GM23338 (cell line): Measurements from ENCODE around the gene FAM20C. TPM values are rescaled to one million over a fixed set of nuclear protein-coding genes. Genes with fewer than 3 reads are reported as not detected.

Experiments used
- ATAC-seq: fragments of 200-7000 bp; cut with Tn5 transposase; 3 replicates; pipeline ENCODE4 v1.9.1; 2020
- DNase-seq: peaks from one replicate; pipeline ENCODE4 v3.0.0-alpha.2; 2015; ENCODE audit warnings: low spot score
- H2AFZ ChIP-seq: fragments of 200-600 bp; sonication (generic); 2 replicates; pipeline ENCODE4 v1.8.0; 2016; ENCODE audit warnings: antibody characterized with exemption, mild to moderate bottlenecking, moderate library complexity
- H3F3A ChIP-seq: fragments of 200-600 bp; sonication (generic); replicated peaks from 2 replicates; pipeline ENCODE4 v1.8.0; 2017; ENCODE audit warnings: antibody characterized with exemption, mixed run types, low read depth
- H3K27ac ChIP-seq: fragments of 200-600 bp; sonication (generic); 2 replicates; pipeline ENCODE4 v1.6.1; 2016; ENCODE audit warnings: low read depth
- H3K27me3 ChIP-seq: fragments of 200-600 bp; sonication (generic); 2 replicates; pipeline ENCODE4 v1.8.0; 2016; ENCODE audit warnings: mild to moderate bottlenecking, mixed run types, moderate library complexity; ENCODE audit not compliant: insufficient read depth
- H3K36me3 ChIP-seq: fragments of 200-600 bp; sonication (generic); 2 replicates; pipeline ENCODE4 v1.8.0; 2016; ENCODE audit warnings: mild to moderate bottlenecking; ENCODE audit not compliant: insufficient read depth
- H3K4me1 ChIP-seq: fragments of 200-600 bp; sonication (generic); 2 replicates; pipeline ENCODE4 v1.8.0; 2016; ENCODE audit warnings: mild to moderate bottlenecking, moderate library complexity; ENCODE audit not compliant: insufficient read depth
- H3K4me2 ChIP-seq: fragments of 200-600 bp; sonication (generic); 2 replicates; pipeline ENCODE4 v1.7.1; 2017; ENCODE audit warnings: mixed run types
- H3K4me3 ChIP-seq: fragments of 200-600 bp; sonication (generic); 2 replicates; pipeline ENCODE4 v1.6.1; 2016; ENCODE audit warnings: mixed run types
- H3K79me2 ChIP-seq: fragments of 200-600 bp; sonication (generic); replicated peaks from 2 replicates; pipeline ENCODE4 v1.8.0; 2017; ENCODE audit warnings: mild to moderate bottlenecking; ENCODE audit not compliant: insufficient read depth
- H3K9me2 ChIP-seq: fragments of 200-600 bp; sonication (generic); 2 replicates; pipeline ENCODE4 v1.8.0; 2017; ENCODE audit not compliant: insufficient read depth
- H4K20me1 ChIP-seq: fragments of 200-600 bp; sonication (generic); replicated peaks from 2 replicates; pipeline ENCODE4 v1.8.0; 2017; ENCODE audit warnings: mild to moderate bottlenecking; ENCODE audit not compliant: insufficient read depth
- H3K27ac Mint-ChIP-seq: 2 replicates; pipeline ENCODE4 v1.8.0; 2020; ENCODE audit warnings: inconsistent platforms, mild to moderate bottlenecking, moderate library complexity, mixed read lengths
- H3K27me3 Mint-ChIP-seq: 3 replicates; pipeline ENCODE4 v1.8.0; 2022; ENCODE audit warnings: low read depth, mild to moderate bottlenecking, moderate library complexity, mixed read lengths, inconsistent platforms; ENCODE audit not compliant: insufficient read depth, poor library complexity
- H3K36me3 Mint-ChIP-seq: 3 replicates; pipeline ENCODE4 v1.8.0; 2021; ENCODE audit warnings: low read depth, mild to moderate bottlenecking, inconsistent platforms, moderate library complexity, mixed read lengths
- H3K4me1 Mint-ChIP-seq: 3 replicates; pipeline ENCODE4 v1.8.0; 2020; ENCODE audit warnings: mild to moderate bottlenecking, inconsistent platforms, mixed read lengths
- H3K4me3 Mint-ChIP-seq: 3 replicates; pipeline ENCODE4 v1.8.0; 2021; ENCODE audit warnings: moderate library complexity, mild to moderate bottlenecking, inconsistent platforms, mixed read lengths
- H3K9me3 Mint-ChIP-seq: 3 replicates; pipeline ENCODE4 v1.8.0; 2020; ENCODE audit warnings: moderate library complexity, mild to moderate bottlenecking, inconsistent platforms, mixed read lengths
- CREB1 ChIP-seq: fragments of 250-450 bp; sonication (Bioruptor Pico); IDR thresholded peaks from 2 replicates; pipeline ENCODE4 v1.5.0; 2020; ENCODE audit warnings: low read depth, mild to moderate bottlenecking, moderate library complexity
- CTCF ChIP-seq, 2 experiments: fragments of 200-600 bp in 1 of 2; sonication (generic) in 1 of 2; conservative IDR thresholded peaks; 2 replicates each; pipeline versions ENCODE4 v1.5.1 to v1.6.1; 2016 to 2017; ENCODE audit warnings: antibody characterized with exemption in 2 of 2, low read depth in 2 of 2, mild to moderate bottlenecking in 2 of 2, moderate library complexity in 1 of 2
- ETS1 ChIP-seq: IDR thresholded peaks from 2 replicates; pipeline ENCODE4 v1.6.1; 2016; ENCODE audit warnings: antibody characterized with exemption
- EZH2 ChIP-seq: fragments of 200-600 bp; sonication (generic); IDR thresholded peaks from one replicate; pipeline ENCODE4 v1.8.0; 2017; ENCODE audit warnings: antibody characterized with exemption, mild to moderate bottlenecking, low read depth; ENCODE audit not compliant: unreplicated experiment
- EZH2phosphoT487 ChIP-seq: fragments of 200-600 bp; sonication (generic); IDR thresholded peaks from one replicate; pipeline ENCODE4 v1.8.1; 2018; ENCODE audit warnings: antibody characterized with exemption; ENCODE audit not compliant: unreplicated experiment
- JUNB ChIP-seq: IDR thresholded peaks from one replicate; pipeline ENCODE4 v1.6.1; 2016; ENCODE audit warnings: antibody characterized with exemption; ENCODE audit not compliant: unreplicated experiment
- NANOG ChIP-seq: IDR thresholded peaks from 2 replicates; pipeline ENCODE4 v1.6.1; 2016; ENCODE audit warnings: antibody characterized with exemption, borderline replicate concordance
- POLR2AphosphoS5 ChIP-seq: IDR thresholded peaks from 2 replicates; pipeline ENCODE4 v1.6.1; 2016; ENCODE audit warnings: antibody characterized with exemption, low read depth
- REST ChIP-seq: IDR thresholded peaks from one replicate; pipeline ENCODE4 v1.6.1; 2018; ENCODE audit warnings: antibody characterized with exemption; ENCODE audit not compliant: unreplicated experiment
- STAT1 ChIP-seq: IDR thresholded peaks from one replicate; pipeline ENCODE4 v1.6.1; 2016; ENCODE audit warnings: antibody characterized with exemption; ENCODE audit not compliant: unreplicated experiment
- ZNF114 ChIP-seq: fragments of 250-450 bp; sonication (Bioruptor Pico); IDR thresholded peaks from 2 replicates; pipeline ENCODE4 v1.5.0; 2020; ENCODE audit warnings: mild to moderate bottlenecking, moderate library complexity
- ZNF331 ChIP-seq: fragments of 250-450 bp; sonication (Bioruptor Pico); IDR thresholded peaks from 2 replicates; pipeline ENCODE4 v1.5.0; 2020; ENCODE audit warnings: low read depth, mild to moderate bottlenecking, moderate library complexity
- polyA plus RNA-seq: library from polyadenylated mRNA; unstranded; fragments of >200 nt; fragmentation: Nextera tagmentation; extraction: Ambion mirVana; gene quantifications from 2 replicates; pipeline ENCODE4 v1.2.1, GENCODE V29; 2016
- total RNA-seq: library from RNA; depleted of rRNA; stranded (reverse); fragments of >200 nt; shearing (Covaris generic); gene quantifications from 2 replicates; pipeline ENCODE4 v1.2.3, GENCODE V29; 2014
- TF ChIP-seq, protein P1 (sequence below): fragments of 250-450 bp; sonication (Bioruptor Pico); IDR thresholded peaks from 2 replicates; pipeline ENCODE4 v1.5.0; 2020; ENCODE audit warnings: mild to moderate bottlenecking, moderate library complexity

FAM20C gene
- total and polyA plus RNA-seq, 2 experiments from 2014 or later: 7.6 to 24.8 TPM

- Histone ChIP-seq H3K79me2 (no peaks in the 10 kb centered on the region), H3K4me3 (no peak overlapping the region), H2AFZ (no peak overlapping the region), H3K27me3 (no peaks in the 10 kb centered on the region), H3K9me2 (no peaks in the 10 kb centered on the region), H3F3A (peaks cover 6% of the 10 kb centered on the region; the same call in 1 of the 2 replicates), H4K20me1 (no peaks in the 10 kb centered on the region), H3K36me3 (peaks cover 10% of the 10 kb centered on the region; the same call in 1 of the 2 replicates), H3K4me1 (no peaks in the 10 kb centered on the region), H3K4me2 (no peak overlapping the region), H3K27ac (no peak overlapping the region)
- Mint-ChIP-seq H3K27ac (no peak overlapping the region), H3K9me3 (peaks cover 90% of the 10 kb centered on the region), H3K36me3 (peaks cover 97% of the 10 kb centered on the region), H3K27me3 (peaks cover 39% of the 10 kb centered on the region), H3K4me3 (no peak overlapping the region), H3K4me1 (no peaks in the 10 kb centered on the region; the same call in 2 of the 3 replicates)
- DNase-seq (no peak), ATAC-seq (no peak)
- TF ChIP-seq POLR2AphosphoS5 (no peak), JUNB (no peak), ETS1 (no peak), EZH2phosphoT487 (no peak), CTCF (conservative IDR thresholded peaks at IDR 0.05; ENCODE audit: low read depth in 2 of 2) (no peak), REST (no peak), NANOG (no peak), ZNF114 (CRISPR knock-in tag) (no peak), CREB1 (CRISPR knock-in tag) (no peak), STAT1 (no peak), EZH2 (no peak), ZNF331 (CRISPR knock-in tag) (no peak)
- TF ChIP-seq, protein P1, sequence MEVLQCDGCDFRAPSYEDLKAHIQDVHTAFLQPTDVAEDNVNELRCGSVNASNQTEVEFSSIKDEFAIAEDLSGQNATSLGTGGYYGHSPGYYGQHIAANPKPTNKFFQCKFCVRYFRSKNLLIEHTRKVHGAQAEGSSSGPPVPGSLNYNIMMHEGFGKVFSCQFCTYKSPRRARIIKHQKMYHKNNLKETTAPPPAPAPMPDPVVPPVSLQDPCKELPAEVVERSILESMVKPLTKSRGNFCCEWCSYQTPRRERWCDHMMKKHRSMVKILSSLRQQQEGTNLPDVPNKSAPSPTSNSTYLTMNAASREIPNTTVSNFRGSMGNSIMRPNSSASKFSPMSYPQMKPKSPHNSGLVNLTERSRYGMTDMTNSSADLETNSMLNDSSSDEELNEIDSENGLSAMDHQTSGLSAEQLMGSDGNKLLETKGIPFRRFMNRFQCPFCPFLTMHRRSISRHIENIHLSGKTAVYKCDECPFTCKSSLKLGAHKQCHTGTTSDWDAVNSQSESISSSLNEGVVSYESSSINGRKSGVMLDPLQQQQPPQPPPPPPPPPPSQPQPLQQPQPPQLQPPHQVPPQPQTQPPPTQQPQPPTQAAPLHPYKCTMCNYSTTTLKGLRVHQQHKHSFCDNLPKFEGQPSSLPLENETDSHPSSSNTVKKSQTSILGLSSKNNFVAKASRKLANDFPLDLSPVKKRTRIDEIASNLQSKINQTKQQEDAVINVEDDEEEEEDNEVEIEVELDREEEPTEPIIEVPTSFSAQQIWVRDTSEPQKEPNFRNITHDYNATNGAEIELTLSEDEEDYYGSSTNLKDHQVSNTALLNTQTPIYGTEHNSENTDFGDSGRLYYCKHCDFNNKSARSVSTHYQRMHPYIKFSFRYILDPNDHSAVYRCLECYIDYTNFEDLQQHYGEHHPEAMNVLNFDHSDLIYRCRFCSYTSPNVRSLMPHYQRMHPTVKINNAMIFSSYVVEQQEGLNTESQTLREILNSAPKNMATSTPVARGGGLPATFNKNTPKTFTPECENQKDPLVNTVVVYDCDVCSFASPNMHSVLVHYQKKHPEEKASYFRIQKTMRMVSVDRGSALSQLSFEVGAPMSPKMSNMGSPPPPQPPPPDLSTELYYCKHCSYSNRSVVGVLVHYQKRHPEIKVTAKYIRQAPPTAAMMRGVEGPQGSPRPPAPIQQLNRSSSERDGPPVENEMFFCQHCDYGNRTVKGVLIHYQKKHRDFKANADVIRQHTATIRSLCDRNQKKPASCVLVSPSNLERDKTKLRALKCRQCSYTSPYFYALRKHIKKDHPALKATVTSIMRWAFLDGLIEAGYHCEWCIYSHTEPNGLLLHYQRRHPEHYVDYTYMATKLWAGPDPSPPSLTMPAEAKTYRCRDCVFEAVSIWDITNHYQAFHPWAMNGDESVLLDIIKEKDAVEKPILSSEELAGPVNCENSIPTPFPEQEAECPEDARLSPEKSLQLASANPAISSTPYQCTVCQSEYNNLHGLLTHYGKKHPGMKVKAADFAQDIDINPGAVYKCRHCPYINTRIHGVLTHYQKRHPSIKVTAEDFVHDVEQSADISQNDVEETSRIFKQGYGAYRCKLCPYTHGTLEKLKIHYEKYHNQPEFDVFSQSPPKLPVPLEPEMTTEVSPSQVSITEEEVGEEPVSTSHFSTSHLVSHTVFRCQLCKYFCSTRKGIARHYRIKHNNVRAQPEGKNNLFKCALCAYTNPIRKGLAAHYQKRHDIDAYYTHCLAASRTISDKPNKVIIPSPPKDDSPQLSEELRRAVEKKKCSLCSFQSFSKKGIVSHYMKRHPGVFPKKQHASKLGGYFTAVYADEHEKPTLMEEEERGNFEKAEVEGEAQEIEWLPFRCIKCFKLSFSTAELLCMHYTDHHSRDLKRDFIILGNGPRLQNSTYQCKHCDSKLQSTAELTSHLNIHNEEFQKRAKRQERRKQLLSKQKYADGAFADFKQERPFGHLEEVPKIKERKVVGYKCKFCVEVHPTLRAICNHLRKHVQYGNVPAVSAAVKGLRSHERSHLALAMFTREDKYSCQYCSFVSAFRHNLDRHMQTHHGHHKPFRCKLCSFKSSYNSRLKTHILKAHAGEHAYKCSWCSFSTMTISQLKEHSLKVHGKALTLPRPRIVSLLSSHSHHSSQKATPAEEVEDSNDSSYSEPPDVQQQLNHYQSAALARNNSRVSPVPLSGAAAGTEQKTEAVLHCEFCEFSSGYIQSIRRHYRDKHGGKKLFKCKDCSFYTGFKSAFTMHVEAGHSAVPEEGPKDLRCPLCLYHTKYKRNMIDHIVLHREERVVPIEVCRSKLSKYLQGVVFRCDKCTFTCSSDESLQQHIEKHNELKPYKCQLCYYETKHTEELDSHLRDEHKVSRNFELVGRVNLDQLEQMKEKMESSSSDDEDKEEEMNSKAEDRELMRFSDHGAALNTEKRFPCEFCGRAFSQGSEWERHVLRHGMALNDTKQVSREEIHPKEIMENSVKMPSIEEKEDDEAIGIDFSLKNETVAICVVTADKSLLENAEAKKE: no peak
Observed at GRCh38 chr7:257647-257992, 65.2 kb downstream of the FAM20C start.
